Measurements from ENCODE around the gene MLC1. TPM values are rescaled to one million over a fixed set of nuclear protein-coding genes. Genes with fewer than 3 reads are reported as not detected.

Gene MLC1
- total RNA-seq, 1 experiment from 2014 or later: not detected

DNA sequence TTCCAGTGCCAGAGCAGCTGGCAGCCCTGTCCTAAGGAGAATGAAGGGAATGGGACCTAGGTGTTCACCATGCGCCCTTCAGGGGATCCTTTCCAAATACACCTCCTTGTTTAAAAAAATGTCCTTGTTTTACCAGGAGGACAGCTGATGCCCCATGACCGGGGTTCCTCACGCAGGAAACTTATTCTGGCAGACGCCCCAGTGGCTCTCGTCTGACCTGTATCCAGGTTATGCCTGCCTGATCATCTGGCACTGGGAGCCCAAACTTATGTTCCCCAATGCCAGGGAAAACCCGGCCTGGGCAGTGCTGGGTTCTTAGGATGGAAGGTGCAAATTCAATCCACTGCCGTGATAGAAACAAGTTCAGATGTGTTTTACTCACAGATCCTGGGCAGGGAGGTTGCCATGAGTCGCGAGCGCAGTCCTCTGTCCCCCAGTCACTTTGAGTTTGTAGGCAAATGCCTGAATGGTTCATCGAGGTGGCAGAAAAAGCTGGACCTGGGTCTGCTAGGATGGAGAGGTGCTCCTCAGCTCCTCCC is 36.0 kb upstream of the MLC1 start:
- in situ Hi-C loops (cut with HindIII; ENCODE audit: low pct_unique_long_range_greater_than_20kb, low sequenced_read_pairs): no loop called here
- ATAC-seq (no peak), DNase-seq (ENCODE audit: low read depth, low spot score) (no peak)
- CTCF ChIA-PET: no interaction called here
- no peaks in the 10 kb centered on the region for H3K36me3 ChIP-seq (ENCODE audit: control insufficient read depth, insufficient read depth, low read length)
- no peaks in the 10 kb centered on the region for H3K9me3 ChIP-seq (ENCODE audit: control insufficient read depth, insufficient read depth, low read depth, low read length)
- BruUV-seq (replicated peaks): no TSS peak
- POLR2A ChIA-PET: no interaction called here
- intact Hi-C loops (cut with micrococcal nuclease; ENCODE audit: unreplicated experiment): no loop called here
- no peak overlapping the region for H3K27ac ChIP-seq (ENCODE audit: low read length)
- no peaks in the 10 kb centered on the region for H3K27me3 ChIP-seq (ENCODE audit: control insufficient read depth, insufficient read depth, low read length)
- TF ChIP-seq SIN3A (IDR thresholded peaks at IDR 0.05; ENCODE audit: borderline replicate concordance, insufficient read depth, low read depth, low read length) (no peak), TCF7L2 (IDR thresholded peaks at IDR 0.05; ENCODE audit: low read depth, low read length) (no peak), POLR2AphosphoS5 (IDR thresholded peaks at IDR 0.05; ENCODE audit: low read depth, low read length) (no peak)
- TF ChIP-seq, protein P1, sequence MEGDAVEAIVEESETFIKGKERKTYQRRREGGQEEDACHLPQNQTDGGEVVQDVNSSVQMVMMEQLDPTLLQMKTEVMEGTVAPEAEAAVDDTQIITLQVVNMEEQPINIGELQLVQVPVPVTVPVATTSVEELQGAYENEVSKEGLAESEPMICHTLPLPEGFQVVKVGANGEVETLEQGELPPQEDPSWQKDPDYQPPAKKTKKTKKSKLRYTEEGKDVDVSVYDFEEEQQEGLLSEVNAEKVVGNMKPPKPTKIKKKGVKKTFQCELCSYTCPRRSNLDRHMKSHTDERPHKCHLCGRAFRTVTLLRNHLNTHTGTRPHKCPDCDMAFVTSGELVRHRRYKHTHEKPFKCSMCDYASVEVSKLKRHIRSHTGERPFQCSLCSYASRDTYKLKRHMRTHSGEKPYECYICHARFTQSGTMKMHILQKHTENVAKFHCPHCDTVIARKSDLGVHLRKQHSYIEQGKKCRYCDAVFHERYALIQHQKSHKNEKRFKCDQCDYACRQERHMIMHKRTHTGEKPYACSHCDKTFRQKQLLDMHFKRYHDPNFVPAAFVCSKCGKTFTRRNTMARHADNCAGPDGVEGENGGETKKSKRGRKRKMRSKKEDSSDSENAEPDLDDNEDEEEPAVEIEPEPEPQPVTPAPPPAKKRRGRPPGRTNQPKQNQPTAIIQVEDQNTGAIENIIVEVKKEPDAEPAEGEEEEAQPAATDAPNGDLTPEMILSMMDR (IDR thresholded peaks at IDR 0.05): no peak
- TF ChIP-seq, protein P2, sequence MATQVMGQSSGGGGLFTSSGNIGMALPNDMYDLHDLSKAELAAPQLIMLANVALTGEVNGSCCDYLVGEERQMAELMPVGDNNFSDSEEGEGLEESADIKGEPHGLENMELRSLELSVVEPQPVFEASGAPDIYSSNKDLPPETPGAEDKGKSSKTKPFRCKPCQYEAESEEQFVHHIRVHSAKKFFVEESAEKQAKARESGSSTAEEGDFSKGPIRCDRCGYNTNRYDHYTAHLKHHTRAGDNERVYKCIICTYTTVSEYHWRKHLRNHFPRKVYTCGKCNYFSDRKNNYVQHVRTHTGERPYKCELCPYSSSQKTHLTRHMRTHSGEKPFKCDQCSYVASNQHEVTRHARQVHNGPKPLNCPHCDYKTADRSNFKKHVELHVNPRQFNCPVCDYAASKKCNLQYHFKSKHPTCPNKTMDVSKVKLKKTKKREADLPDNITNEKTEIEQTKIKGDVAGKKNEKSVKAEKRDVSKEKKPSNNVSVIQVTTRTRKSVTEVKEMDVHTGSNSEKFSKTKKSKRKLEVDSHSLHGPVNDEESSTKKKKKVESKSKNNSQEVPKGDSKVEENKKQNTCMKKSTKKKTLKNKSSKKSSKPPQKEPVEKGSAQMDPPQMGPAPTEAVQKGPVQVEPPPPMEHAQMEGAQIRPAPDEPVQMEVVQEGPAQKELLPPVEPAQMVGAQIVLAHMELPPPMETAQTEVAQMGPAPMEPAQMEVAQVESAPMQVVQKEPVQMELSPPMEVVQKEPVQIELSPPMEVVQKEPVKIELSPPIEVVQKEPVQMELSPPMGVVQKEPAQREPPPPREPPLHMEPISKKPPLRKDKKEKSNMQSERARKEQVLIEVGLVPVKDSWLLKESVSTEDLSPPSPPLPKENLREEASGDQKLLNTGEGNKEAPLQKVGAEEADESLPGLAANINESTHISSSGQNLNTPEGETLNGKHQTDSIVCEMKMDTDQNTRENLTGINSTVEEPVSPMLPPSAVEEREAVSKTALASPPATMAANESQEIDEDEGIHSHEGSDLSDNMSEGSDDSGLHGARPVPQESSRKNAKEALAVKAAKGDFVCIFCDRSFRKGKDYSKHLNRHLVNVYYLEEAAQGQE (IDR thresholded peaks at IDR 0.05; ENCODE audit: insufficient read depth in 1 of 2, low read depth in 2 of 2, low read length in 1 of 2): no peak
- H3K4me1 ChIP-seq (ENCODE audit: control insufficient read depth, insufficient read depth, low read length): no peaks in the 10 kb centered on the region
- no peak overlapping the region for H3K4me3 ChIP-seq (ENCODE audit: low read depth in 2 of 2, low read length in 2 of 2)

- H3K27me3 ChIP-seq (ENCODE audit: control insufficient read depth, insufficient read depth, low read length): no peaks in the 10 kb centered on the region
- DNase-seq (ENCODE audit: low read depth, low spot score) (no peak), ATAC-seq (no peak)
- intact Hi-C loops (cut with micrococcal nuclease; ENCODE audit: unreplicated experiment): no loop called here
- ChIA-PET POLR2A (no interaction called here), CTCF (no interaction called here)
- in situ Hi-C loops (cut with HindIII; ENCODE audit: low pct_unique_long_range_greater_than_20kb, low sequenced_read_pairs): no loop called here
- H3K36me3 ChIP-seq (ENCODE audit: control insufficient read depth, insufficient read depth, low read length): no peaks in the 10 kb centered on the region
- BruUV-seq (replicated peaks): no TSS peak
- no peak overlapping the region for H3K27ac ChIP-seq (ENCODE audit: low read length)
- no peak overlapping the region for H3K4me3 ChIP-seq (ENCODE audit: low read depth in 2 of 2, low read length in 2 of 2)
- TF ChIP-seq TCF7L2 (IDR thresholded peaks at IDR 0.05; ENCODE audit: low read depth, low read length): no peak
- TF ChIP-seq, protein P1 (IDR thresholded peaks at IDR 0.05): no peak
- no peaks in the 10 kb centered on the region for H3K4me1 ChIP-seq (ENCODE audit: control insufficient read depth, insufficient read depth, low read length)
- no peaks in the 10 kb centered on the region for H3K9me3 ChIP-seq (ENCODE audit: control insufficient read depth, insufficient read depth, low read depth, low read length)
Observed at GRCh38 chr22:50119768-50120251, 34.6 kb upstream of the MLC1 start.
